Endothelial cell of umbilical vein (primary cell): ENCODE measurements around the gene VTA1. TPM values are rescaled to one million over a fixed set of nuclear protein-coding genes. Genes with fewer than 3 reads are reported as not detected.

Experiments
- BruUV-seq: library from RNA; stranded (reverse); fragments of 400-500 nt; replicated peaks from 2 replicates; lab custom pipeline; 2021; lab: Mats Ljungman, UMichigan
- CTCF ChIA-PET: fragments of 300-600, 350-600 bp; sonication (Branson Sonifier 250); formaldehyde crosslinking; loops from one replicate; lab custom pipeline; 2021; ENCODE audit warnings: antibody characterized with exemption, inconsistent platforms; lab: Charles Lee
- POLR2A ChIA-PET: fragments of 300-600, 350-600 bp; sonication (Branson Sonifier 250); formaldehyde crosslinking; loops from one replicate; lab custom pipeline; 2021; ENCODE audit warnings: antibody characterized with exemption, inconsistent platforms; lab: Charles Lee
- DNase-seq: peaks from one replicate; pipeline ENCODE4 v3.0.0-alpha.2; 2011; ENCODE audit warnings: low read depth, low spot score
- FAIRE-seq: peaks from 2 replicates; lab custom pipeline; 2011; peaks lifted over from hg19 to GRCh38; lab: Jason Lieb, UNC
- H2AFZ ChIP-seq: 2 replicates; pipeline ENCODE4 v1.6.0; 2012; ENCODE audit warnings: low read depth, low read length, control low read depth, inconsistent platforms
- H3K27ac ChIP-seq: 2 replicates; pipeline ENCODE4 v1.5.1; 2011; ENCODE audit warnings: low read depth, mild to moderate bottlenecking, control low read depth, low read length, moderate library complexity; ENCODE audit not compliant: insufficient read depth
- H3K27me3 ChIP-seq, 2 experiments: 2 replicates each; pipeline versions ENCODE4 v1.6.0 to v1.6.1; 2011; ENCODE audit warnings: low read length in 2 of 2, mixed read lengths in 1 of 2; ENCODE audit not compliant: control insufficient read depth in 2 of 2, insufficient read depth in 2 of 2
- H3K36me3 ChIP-seq, 2 experiments: 2 replicates in 1 of 2; 3 replicates in 1 of 2; pipeline ENCODE4 v1.5.1; 2011; ENCODE audit warnings: low read length in 2 of 2, mild to moderate bottlenecking in 1 of 2, moderate library complexity in 1 of 2; ENCODE audit not compliant: control insufficient read depth in 2 of 2, insufficient read depth in 2 of 2; ENCODE audit errors: extremely low read depth in 1 of 2
- H3K4me1 ChIP-seq: 3 replicates; pipeline ENCODE4 v1.5.1; 2011; ENCODE audit warnings: mild to moderate bottlenecking, low read length; ENCODE audit not compliant: control insufficient read depth, insufficient read depth; ENCODE audit errors: extremely low read depth
- H3K4me2 ChIP-seq: 2 replicates; pipeline ENCODE4 v1.6.1; 2011; ENCODE audit warnings: low read length, control low read depth, mixed read lengths; ENCODE audit not compliant: insufficient read depth
- H3K4me3 ChIP-seq, 3 experiments: fragments of 200-600 bp in 1 of 3; sonication (generic), shearing (Covaris generic) in 1 of 3; replicated peaks in 1 of 3; 2 replicates each; pipeline ENCODE4 v1.5.1; 2011 to 2016; ENCODE audit warnings: control low read depth in 3 of 3, low read length in 3 of 3, mild to moderate bottlenecking in 2 of 3, inconsistent platforms in 1 of 3, low read depth in 1 of 3, moderate library complexity in 1 of 3; ENCODE audit not compliant: insufficient read depth in 1 of 3
- H3K79me2 ChIP-seq: 2 replicates; pipeline ENCODE4 v1.6.0; 2012; ENCODE audit warnings: low read length, inconsistent platforms; ENCODE audit not compliant: control insufficient read depth, insufficient read depth
- H3K9ac ChIP-seq: replicated peaks from 2 replicates; pipeline ENCODE3; 2011; ENCODE audit warnings: low read length, control low read depth; ENCODE audit not compliant: insufficient read depth; ENCODE audit errors: extremely low read depth
- H3K9me1 ChIP-seq: replicated peaks from 3 replicates; pipeline ENCODE4 v1.6.0; 2011; ENCODE audit warnings: mild to moderate bottlenecking, low read length; ENCODE audit not compliant: control insufficient read depth, insufficient read depth; ENCODE audit errors: extremely low read depth
- H3K9me3 ChIP-seq: replicated peaks from 2 replicates; pipeline ENCODE4 v1.5.1; 2012; ENCODE audit warnings: low read length, inconsistent platforms; ENCODE audit not compliant: control insufficient read depth, insufficient read depth
- H4K20me1 ChIP-seq: replicated peaks from 2 replicates; pipeline ENCODE3; 2011; ENCODE audit warnings: mild to moderate bottlenecking, low read length; ENCODE audit not compliant: control insufficient read depth, insufficient read depth; ENCODE audit errors: extremely low read depth
- CTCF ChIP-seq, 2 donors: IDR thresholded peaks; 1 replicate in 1 of 2; 2 replicates in 1 of 2; pipeline ENCODE4 v1.5.1; 2011; ENCODE audit warnings: low read length in 2 of 2, mild to moderate bottlenecking in 2 of 2, moderate library complexity in 2 of 2, control low read depth in 1 of 2, inconsistent platforms in 1 of 2, low read depth in 1 of 2; ENCODE audit not compliant: insufficient read depth in 1 of 2; ENCODE audit errors: extremely low read depth in 1 of 2
- EZH2 ChIP-seq: IDR thresholded peaks from 2 replicates; pipeline ENCODE4 v1.6.1; 2012; ENCODE audit warnings: borderline replicate concordance, low read depth, mild to moderate bottlenecking, moderate library complexity, low read length, inconsistent platforms; ENCODE audit not compliant: severe bottlenecking
- FOS ChIP-seq: IDR thresholded peaks from 2 replicates; pipeline ENCODE4 v1.6.1; 2011; ENCODE audit warnings: mild to moderate bottlenecking, low read length, moderate library complexity, borderline replicate concordance; ENCODE audit not compliant: insufficient read depth
- GATA2 ChIP-seq: IDR thresholded peaks from 2 replicates; pipeline ENCODE4 v1.7.0; 2011; ENCODE audit warnings: low read depth, mild to moderate bottlenecking, moderate library complexity, mixed read lengths, low read length; ENCODE audit not compliant: insufficient read length, insufficient read depth
- JUN ChIP-seq: IDR thresholded peaks from 2 replicates; pipeline ENCODE4 v1.6.1; 2011; ENCODE audit warnings: borderline replicate concordance, low read depth; ENCODE audit not compliant: insufficient read length, insufficient read depth
- MAX ChIP-seq: IDR thresholded peaks from 2 replicates; pipeline ENCODE4 v1.6.1; 2011; ENCODE audit not compliant: insufficient read depth, insufficient read length
- MYC ChIP-seq: IDR thresholded peaks from one replicate; pipeline ENCODE4 v1.6.1; 2011; ENCODE audit warnings: mild to moderate bottlenecking, low read depth, low read length
- POLR2A ChIP-seq: IDR thresholded peaks from 2 replicates; pipeline ENCODE4 v1.6.1; 2012; ENCODE audit warnings: low read depth, mild to moderate bottlenecking, control low read depth, low read length
- POLR2AphosphoS5 ChIP-seq: IDR thresholded peaks from 2 replicates; pipeline ENCODE4 v1.6.1; 2012; ENCODE audit warnings: low read depth, mild to moderate bottlenecking, control low read depth, low read length, moderate library complexity; ENCODE audit not compliant: insufficient read depth
- dilution Hi-C: fragments of 300-500 bp; cut with MboI; formaldehyde crosslinking; loops from one replicate; pipeline ENCODE4 v1.15.0; 2019; ENCODE audit warnings: low sequenced_read_pairs; ENCODE audit not compliant: extremely low pct_ligation_motif_present
- intact Hi-C: fragments of 100-400 bp; cut with micrococcal nuclease; formaldehyde crosslinking; loops from one replicate; pipeline ENCODE4 v1.10.0; 2022
- polyA plus RNA-seq, 4 experiments: library from polyadenylated mRNA; depleted of rRNA in 3 of 4; stranded (reverse) in 3 of 4; unstranded in 1 of 4; fragments of >200 nt; gene quantifications; 2 replicates each; pipeline versions ENCODE4 v1.2.1 to v1.2.3, GENCODE V29; 2011 to 2012; ENCODE audit warnings: missing spikeins in 1 of 4
- total RNA-seq: library from RNA; stranded (reverse); gene quantifications from 2 replicates; pipeline ENCODE4 v1.2.3, GENCODE V29; 2021

Gene VTA1
- total and polyA plus RNA-seq, 2 donors (not counting 3 experiments of a cell fraction or from before 2014, with no cell fraction given): 39.0 to 40.9 TPM

GRCh38 chr6:142258757-142259156 is 111.7 kb downstream of the VTA1 start:
- no peaks in the 10 kb centered on the region for H3K9me1 ChIP-seq
- H3K9ac ChIP-seq: no peak overlapping the region
- intact Hi-C loops: no loop called here
- TF ChIP-seq CTCF (IDR thresholded peaks at IDR 0.05; ENCODE audit: extremely low read depth in 1 of 2, insufficient read depth in 1 of 2, low read depth in 1 of 2, low read length in 2 of 2) (no peak), POLR2A (no peak), GATA2 (no peak), JUN (no peak), POLR2AphosphoS5 (no peak), MYC (no peak), FOS (no peak), MAX (no peak), EZH2 (no peak)
- CTCF ChIA-PET: no interaction called here
- no peak overlapping the region for H3K27ac ChIP-seq
- H3K4me1 ChIP-seq: no peaks in the 10 kb centered on the region
- no TSS peak for BruUV-seq
- H3K4me2 ChIP-seq: no peak overlapping the region
- H3K4me3 ChIP-seq: no peak overlapping the region
- DNase-seq (no peak), FAIRE-seq (no peak)
- H2AFZ ChIP-seq: no peak overlapping the region
- no peaks in the 10 kb centered on the region for H3K9me3 ChIP-seq
- no peaks in the 10 kb centered on the region for H3K79me2 ChIP-seq
- H4K20me1 ChIP-seq: no peaks in the 10 kb centered on the region
- dilution Hi-C loops: no loop called here
- POLR2A ChIA-PET: no interaction called here
- H3K27me3 ChIP-seq: no peaks in the 10 kb centered on the region
- H3K36me3 ChIP-seq: no peaks in the 10 kb centered on the region
